GM21723 (cell line): ENCODE measurements around the gene CCDC192.

Experiments used
- ATAC-seq: cut with Tn5 transposase; IDR thresholded peaks from one replicate; pipeline ENCODE4 v1.9.1; 2021; ENCODE audit warnings: mild to moderate bottlenecking, moderate library complexity; ENCODE audit not compliant: unreplicated experiment

The CCDC192 gene

GRCh38 chr5:127805448-127805847 lies 102.3 kb downstream of the CCDC192 start:
- no peak for ATAC-seq

GRCh38 chr5:127806776-127807175 lies 103.6 kb downstream of the CCDC192 start:
- ATAC-seq, result no peak

GRCh38 chr5:127809533-127809932 lies 106.3 kb downstream of the CCDC192 start:
- ATAC-seq, result no peak

GRCh38 chr5:127810017-127810416 lies 106.8 kb downstream of the CCDC192 start:
- no peak for ATAC-seq

- ATAC-seq, result no peak
These were observed 107.7 kb downstream of the CCDC192 start for GRCh38 chr5:127810707-127811490.

- no peak for ATAC-seq
These were observed 109.4 kb downstream of the CCDC192 start for GRCh38 chr5:127812570-127812969.

GRCh38 chr5:127813633-127814587 lies 110.7 kb downstream of the CCDC192 start:
- ATAC-seq, result no peak

GRCh38 chr5:127814588-127814973 lies 111.4 kb downstream of the CCDC192 start:
- ATAC-seq, result no peak

GRCh38 chr5:127820910-127821553 lies 117.8 kb downstream of the CCDC192 start:
- ATAC-seq, result no peak

GRCh38 chr5:127821896-127822295 lies 118.7 kb downstream of the CCDC192 start:
- ATAC-seq, result no peak

- ATAC-seq, result no peak
These were observed 120.9 kb downstream of the CCDC192 start for GRCh38 chr5:127824126-127824525.

- no peak for ATAC-seq
These were observed 122.8 kb downstream of the CCDC192 start for GRCh38 chr5:127826011-127826410.

- no peak for ATAC-seq
These were observed 124.3 kb downstream of the CCDC192 start for GRCh38 chr5:127827451-127827850.

- ATAC-seq, result no peak
These were observed 127.0 kb downstream of the CCDC192 start for GRCh38 chr5:127830157-127830556.

- no peak for ATAC-seq
These were observed 127.8 kb downstream of the CCDC192 start for GRCh38 chr5:127830829-127831598.

GRCh38 chr5:127832067-127832466 lies 128.9 kb downstream of the CCDC192 start:
- ATAC-seq, result no peak

GRCh38 chr5:127834094-127834531 lies 130.9 kb downstream of the CCDC192 start:
- peak; percentile 52 for ATAC-seq

GRCh38 chr5:127834554-127834953 lies 131.4 kb downstream of the CCDC192 start:
- ATAC-seq, result no peak

- no peak for ATAC-seq
These were observed 135.5 kb downstream of the CCDC192 start for GRCh38 chr5:127838661-127839060.

- ATAC-seq, result no peak
These were observed 135.9 kb downstream of the CCDC192 start for GRCh38 chr5:127839072-127839471.
